ENCODE results near the gene FAM171A2.
A peak's percentile ranks its signal among the peaks of the same experiment; 100 is the strongest.

- TF ChIP-seq CTCF (IDR thresholded peaks at IDR 0.05) (peak in 2 of 4 experiments; percentile 28 to 36), POLR2AphosphoS5 (IDR thresholded peaks at IDR 0.05) (peak in 1 of 4 donors; percentile 5), POLR2A (IDR thresholded peaks at IDR 0.05) (no peak)
Observed at GRCh38 chr17:44345454-44346026, 18.1 kb downstream of the FAM171A2 start.
